Uterus (tissue), 2 donors: ENCODE results near the gene PRTN3.

Experiments
- CTCF ChIP-seq, 4 experiments: fragments of 200-600 bp in 2 of 4; fragments of 450-650 bp in 2 of 4; sonication (generic) in 2 of 4; IDR thresholded peaks; one replicate each; pipeline ENCODE4 v1.5.1; 2016 to 2019; ENCODE audit warnings: antibody characterized with exemption in 4 of 4, mild to moderate bottlenecking in 2 of 4, moderate library complexity in 1 of 4
- POLR2A ChIP-seq, 2 donors: fragments of 450-650 bp; IDR thresholded peaks; one replicate each; pipeline ENCODE4 v1.6.1; 2016; ENCODE audit warnings: antibody characterized with exemption in 2 of 2, mild to moderate bottlenecking in 1 of 2, moderate library complexity in 1 of 2

- no peak for TF ChIP-seq CTCF (IDR thresholded peaks at IDR 0.05)
- TF ChIP-seq POLR2A (IDR thresholded peaks at IDR 0.05) = no peak
These were observed 56.7 kb downstream of the PRTN3 start for GRCh38 chr19:897442-898039.
